GOT3 (cell line): Measurements from ENCODE around the gene DNAH17.

Experiments
- DNase-seq: peaks from one replicate; lab custom pipeline; 2025; ENCODE audit warnings: mixed read lengths; lab: John Stamatoyannopoulos, UW

The DNAH17 gene

DNA sequence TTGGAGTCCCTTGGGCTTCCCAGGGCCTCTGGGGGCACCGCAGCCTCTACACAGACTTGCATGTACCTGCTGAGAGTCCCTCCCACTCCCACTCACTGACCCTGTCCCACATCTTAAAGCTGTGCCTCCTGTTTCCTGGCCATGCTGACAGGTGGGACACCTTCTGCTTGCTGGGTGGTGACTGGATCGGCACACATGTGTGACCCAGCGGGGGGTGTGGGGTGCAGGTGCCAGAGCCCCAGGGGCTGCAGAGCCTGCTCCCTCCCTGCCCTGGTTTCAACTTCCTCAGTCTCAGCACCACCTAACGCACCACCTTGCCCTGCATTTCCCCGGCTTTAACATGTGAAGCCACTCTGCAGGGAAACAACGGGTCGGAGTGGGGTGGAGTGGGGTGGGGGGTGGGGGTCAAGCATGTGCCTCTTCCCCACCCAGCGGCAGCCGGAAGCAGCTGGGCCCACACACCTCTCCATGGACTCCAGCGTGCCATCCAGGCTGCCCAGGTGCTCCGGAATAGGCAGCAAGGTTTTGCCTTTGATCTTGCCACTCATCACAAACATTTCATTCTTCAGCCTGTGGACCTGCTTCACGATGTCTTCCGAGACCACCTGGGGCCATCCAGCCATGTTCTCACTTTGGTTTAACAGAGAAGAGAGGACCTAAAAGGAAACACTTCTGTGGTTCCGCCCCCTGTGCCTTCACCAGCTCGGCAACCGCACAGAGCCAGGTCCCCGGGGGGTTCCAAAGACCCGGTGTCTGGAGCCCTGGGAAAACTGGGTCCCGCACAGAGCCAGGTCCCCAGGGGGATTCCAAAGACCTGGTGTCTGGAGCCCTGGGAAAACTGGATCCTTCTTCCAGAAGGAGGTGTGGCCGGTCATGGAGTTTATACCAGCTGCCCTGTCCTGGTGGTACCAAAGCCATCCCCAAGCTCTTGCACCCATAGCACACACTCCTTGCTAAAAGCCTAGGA is 4.7 kb downstream of the DNAH17 start:
- DNase-seq, result no peak

DNA sequence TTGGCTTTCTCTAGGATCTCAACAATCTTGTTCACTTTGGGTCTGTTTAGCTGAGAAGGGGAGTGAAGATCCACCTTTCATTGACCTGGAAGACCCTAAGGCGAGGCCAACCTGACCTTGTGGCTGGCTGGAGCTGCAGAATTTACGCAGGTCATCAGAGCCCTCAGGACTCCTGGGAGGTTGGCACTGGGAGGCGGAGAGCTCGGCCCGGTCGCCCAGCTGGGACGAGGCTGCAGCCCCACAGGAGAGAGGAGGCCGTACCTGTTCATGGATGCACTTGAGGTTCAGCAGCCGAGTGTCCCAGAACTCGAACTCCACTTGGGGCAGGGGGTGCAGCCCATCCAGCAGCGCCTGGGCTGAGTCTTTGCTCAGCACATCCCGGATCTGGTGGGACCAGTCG is 5.9 kb downstream of the DNAH17 start:
- DNase-seq, result no peak

DNA sequence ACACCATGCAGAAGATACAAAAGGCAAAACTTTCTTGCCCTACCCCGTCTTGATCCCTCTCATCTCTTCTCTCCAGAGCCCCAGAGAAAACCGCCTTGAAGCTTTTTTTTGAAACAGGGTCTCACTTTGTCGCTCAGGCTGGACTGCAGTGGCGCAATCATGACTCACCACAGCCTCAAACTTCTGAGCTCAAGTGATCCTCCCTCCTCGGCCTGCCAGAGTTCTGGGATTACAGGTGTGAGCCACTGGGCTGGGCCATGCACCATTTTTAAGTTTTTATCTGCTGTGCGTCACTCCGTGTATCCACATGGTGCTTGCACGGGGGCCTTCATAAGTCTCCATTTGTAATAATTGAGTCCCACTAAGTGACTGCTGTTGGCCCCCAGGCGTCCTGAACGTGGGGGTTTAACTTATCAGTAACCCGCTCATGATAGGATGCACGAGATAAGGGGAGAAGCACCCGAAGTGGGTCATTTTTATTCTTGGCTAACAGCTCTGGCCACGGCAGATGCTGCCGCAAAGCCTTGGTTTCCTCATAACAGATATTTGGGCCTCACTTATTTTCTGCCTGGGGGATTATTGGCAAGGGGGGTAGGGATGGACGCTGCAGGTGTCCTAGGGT is 8.6 kb downstream of the DNAH17 start:
- DNase-seq, result no peak

DNA sequence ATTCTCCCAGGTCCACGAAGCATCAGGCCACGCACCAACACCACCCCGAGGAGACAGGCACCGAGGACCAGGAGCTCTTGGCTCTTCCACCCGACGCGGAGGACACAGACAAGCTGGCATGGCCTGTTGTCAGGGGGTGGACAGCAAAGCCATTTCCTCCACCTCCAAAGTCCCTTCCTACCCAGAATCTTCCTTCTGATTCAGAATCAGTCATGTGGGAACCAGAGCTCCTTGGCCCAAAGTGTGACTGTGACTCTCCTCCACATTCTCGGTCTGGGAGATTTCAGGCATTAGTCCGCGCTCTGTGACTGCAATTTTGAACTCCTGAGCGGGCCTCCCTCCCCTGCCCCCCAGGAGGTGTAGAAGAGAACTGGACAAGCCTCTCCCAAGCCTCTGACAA is 9.2 kb downstream of the DNAH17 start:
- DNase-seq, result no peak

DNA sequence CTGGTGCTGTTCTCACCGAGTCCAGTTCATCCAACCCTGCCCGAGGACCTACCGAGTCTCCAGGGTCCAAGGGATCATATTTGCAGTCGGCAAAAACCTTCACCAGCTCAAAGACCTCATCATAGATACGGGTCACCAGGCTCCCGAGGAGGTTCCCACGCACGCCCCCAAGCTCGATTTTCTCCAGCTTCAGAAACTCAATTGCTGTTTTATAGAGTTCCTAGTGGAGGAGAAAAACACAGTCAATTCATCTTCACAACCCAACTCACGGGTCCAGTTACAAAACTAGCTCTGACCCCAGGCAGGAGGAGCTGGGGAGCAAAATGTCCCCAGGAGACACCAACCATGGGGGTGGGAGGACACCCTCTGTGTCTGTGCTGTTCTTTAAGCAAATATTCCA is 10.2 kb downstream of the DNAH17 start:
- no peak for DNase-seq

DNA sequence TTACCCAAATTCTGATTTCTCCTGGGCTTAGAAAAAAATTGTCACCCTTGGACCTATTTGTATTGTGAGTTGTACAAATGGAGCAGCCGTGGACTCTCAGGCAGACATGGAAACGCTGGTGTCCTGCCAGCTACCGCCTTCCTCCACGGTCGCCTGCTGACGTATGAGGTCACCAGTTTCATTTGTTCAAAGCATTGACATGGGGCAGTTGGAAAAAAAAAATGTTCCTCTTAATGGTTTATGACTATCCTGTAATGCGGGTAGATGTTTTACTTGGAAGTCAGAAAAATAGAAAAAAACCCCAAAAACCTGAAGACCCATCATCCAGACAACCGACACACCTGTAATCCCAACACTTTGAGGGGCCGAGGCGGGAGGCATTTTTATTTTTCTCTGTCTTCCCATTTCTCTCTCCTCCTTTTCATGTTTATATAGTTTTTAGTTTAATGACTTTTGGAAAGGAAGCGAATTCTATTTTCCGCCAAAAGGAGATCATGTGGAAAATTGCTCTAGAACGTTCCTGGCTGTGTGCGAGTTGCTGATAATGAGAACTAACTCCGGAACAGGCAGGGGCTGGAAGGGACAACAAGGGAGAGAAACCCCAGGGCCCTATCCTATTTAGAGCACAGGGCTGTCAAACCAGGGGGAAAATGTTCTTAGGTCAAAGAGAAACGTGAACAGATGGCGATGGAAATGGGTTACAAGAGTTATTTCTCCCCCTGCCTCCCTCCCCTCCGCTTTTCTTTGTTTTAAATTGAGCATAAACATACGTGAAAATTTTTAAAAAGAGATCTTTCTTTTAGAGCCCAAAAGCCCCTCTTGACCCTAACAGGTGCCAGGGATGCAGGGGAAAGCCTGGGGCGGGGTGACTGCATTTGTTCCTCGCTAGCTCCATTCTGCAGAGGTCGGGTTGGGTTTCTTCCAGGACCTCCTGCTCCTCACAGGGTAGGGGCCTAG is 13.7 kb downstream of the DNAH17 start:
- DNase-seq, result no peak

DNA sequence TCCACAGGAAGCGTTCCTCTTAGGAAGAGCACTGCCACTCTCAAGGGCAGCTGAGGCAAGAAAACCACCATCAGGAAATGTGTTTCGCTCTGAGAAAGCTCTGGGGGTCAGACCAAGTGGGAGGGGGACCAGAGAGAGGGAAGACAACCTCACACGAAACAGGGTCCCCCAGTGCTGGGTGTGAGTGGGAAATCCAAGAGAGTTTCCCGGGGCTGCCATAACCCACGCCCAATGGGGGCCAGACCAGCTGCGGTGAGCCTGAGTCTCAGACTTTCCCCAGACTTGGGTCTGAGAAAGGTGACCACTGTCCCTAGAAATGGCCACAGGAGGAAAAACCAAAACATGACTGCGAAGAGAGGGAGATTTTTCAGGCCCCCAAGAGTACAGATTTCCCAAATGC is 14.5 kb downstream of the DNAH17 start:
- DNase-seq, result no peak

DNA sequence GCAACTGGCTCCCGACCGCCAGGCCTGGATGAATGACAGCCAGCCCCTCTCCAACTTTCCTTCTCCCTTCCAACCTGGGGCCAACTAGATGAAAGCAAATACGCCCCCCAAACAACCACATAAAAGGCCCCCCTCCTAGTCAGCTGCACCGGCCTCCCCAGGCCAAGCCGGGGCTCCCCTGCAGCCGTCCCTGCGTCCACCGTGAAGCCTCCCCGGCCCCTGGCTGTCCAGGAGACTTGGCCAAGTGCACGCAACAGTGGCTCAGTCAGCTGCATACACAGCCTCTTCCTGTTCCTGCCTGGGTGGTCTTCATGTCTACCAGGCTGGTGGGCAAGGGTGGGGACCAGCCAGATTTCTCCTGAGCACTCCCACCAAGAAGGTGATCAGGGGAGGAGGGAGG is 16.0 kb downstream of the DNAH17 start:
- DNase-seq, result no peak

DNA sequence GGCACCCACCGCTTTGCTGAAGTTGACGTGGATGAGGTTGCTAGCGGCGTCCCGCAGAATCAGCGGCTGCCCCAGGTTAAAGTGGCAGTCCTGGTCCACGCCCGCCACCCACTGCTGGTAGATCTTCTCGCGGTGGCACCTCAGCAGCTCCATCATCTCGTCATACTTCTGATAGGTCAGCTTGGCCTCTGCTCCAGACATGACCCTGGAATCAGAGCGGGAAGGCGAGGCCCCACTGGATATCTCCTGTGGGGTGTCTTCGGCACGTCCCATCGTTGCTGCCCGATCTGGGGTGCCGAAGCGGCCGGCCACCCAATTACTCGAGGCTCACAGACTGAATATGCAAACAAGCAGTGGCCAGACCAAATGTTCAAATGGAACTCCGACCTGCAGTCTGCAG is 16.5 kb downstream of the DNAH17 start:
- no peak for DNase-seq

DNA sequence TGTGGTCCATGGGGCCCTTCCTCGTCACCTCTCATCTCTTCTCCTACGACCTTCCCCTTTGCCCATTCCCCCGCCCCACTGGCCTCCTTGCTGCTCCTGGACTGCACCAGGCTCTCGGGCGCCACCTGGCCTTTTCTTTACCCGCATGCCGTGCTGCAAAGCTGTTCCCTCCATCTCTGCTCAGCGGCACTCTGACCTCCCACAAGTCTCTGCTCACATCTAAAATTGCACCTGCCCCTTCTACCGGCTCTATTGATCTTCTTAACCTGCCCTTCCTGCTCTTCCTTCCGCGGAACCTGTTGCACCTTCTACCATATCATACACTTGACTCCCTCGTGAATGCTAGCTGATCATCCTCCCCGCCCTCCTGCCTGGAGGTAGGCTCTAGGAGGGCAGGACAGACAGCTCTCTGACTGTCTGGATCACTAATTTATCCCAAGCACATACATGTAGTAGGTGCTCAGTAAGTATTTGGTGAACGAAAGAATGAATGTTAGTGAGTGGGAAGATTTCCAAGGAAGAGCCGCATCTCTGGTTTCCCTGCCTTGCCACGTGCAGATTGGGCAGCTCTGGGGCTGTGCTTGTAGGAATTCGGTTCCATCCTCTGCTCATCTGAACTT is 17.3 kb downstream of the DNAH17 start:
- no peak for DNase-seq

DNA sequence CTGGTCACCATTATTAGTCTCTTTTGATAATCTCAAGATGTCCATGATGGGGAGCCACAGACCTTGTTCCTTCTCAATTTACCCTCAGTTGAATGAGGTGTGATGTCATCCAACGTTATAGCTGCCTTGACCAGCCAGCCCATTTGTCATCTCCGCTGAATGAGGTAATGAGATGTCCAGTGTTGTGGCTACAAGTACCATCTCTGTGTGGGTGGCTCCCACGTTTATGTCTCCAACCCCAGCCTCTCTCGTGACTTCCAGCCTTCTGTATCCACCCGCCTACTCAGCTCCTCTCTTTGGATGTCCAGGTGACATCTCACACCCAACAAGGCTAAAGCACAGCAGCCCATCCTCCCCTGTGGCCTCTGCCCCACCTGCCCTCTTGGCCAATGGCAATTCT is 18.2 kb downstream of the DNAH17 start:
- DNase-seq, result no peak

DNA sequence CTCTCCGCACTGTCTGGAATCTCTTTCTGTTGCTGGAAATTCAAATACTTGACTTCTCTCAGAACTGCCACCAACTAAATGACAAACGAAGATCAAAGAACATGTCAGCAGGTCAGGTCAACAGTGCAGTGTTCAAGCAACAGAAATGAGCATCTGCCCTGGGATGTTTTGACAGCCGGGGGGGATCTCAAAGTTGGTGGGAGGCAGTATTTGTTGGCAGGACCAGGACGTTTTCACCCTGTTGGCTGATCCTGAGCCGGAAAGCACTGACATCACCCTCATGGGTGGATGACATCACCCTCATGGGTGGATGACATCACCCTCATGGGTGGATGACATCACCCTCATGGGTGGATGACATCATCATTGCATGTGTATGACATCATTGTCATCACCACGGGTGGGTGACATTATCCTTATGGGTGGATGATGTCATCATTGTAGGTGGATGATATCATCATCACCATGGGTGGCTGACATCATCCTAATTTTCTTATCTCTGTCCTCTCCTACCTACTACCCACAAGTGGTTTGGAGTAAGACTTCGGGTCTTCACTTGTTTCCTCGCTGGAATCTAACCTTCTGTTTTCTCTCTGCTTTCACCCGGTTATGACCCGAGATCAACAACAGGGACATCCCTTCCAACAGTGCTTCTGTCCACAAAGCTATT is 18.9 kb downstream of the DNAH17 start:
- no peak for DNase-seq

DNA sequence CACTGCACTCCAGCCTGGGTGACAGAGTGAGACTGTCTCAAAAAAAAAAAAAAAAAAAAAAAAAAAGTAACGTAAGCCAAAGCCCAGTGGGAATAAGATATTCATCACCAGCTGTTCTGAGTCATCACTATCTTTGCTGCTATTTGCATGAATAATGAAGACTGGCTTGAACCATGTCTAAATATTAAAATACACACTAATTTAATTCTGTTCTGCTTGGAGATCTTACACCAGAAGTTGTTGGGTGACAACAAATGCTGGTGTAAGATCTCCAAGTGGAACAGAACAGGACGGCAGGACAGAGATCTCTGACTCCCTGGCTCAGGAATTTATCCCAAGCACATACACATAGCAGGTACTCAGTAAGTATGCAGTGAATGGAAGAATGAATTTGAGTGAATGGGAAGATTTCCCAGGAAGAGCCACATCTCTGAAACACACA is 19.6 kb downstream of the DNAH17 start:
- no peak for DNase-seq

DNA sequence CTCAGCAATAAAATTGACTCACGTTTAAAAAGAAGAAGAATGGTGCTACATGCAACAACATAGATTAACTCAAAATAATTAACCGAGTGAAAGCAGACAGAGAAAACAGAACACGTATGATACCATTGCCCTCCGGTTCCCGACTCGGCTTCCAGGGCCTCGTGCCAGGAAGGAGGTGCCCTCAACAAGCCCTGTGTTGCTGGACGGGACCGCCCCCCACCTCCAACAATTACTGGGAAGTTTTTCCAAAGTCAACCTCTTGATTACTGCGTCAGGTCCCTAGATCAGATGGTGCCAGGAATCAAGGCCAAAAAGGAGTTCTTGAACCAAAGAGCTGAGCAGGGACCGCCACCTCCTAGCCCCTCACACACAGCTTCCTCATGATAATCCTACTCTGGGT is 20.4 kb downstream of the DNAH17 start:
- DNase-seq, result no peak

DNA sequence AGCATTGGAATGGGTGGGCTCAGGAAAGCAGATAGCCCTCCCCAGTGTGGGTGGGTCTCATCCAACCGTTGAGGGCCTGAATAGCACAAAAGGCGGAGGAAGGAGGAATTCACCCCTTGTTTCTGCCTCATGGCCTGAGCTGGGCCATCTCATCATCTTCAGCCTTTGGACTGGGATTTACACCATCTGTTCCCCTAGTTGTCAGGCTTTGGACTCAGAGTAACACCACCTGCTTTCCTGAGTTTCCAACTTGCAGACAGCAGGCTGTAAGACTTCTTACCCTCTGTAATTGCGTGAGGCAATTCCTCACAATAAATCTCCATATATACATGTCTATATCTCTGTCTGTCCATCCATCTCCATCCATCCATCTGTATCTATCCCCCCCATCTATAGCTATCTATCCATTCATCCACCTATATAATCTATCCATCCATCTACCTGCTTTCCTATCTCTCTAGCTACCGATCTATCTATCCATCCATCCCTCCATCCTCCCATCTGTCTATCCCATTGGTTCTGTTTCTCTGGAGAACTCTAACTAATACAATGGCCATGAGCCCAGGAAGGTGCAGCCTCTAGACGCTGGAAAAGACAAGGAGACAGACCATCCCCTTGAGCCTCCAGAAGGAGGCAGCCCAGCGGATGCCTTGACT is 21.3 kb downstream of the DNAH17 start:
- DNase-seq, result no peak

DNA sequence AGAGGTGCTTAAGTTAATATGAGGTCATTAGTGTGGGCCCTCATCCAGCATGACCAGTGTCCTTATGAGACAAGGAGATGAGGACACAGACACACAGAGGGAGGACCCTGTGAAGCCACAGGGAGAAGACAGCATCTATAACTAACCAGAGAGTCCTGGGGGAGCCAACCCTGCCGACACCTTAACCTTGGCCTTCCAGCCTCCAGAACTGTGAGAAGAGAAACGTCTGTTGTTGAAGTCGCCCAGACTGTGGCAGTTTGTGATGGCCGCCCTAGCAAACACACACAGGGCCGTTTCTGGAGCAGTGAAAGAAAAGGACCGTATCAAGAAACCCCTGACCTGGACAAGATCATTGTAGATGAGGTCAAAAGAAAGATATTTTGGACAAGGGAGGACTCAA is 26.7 kb downstream of the DNAH17 start:
- no peak for DNase-seq

DNA sequence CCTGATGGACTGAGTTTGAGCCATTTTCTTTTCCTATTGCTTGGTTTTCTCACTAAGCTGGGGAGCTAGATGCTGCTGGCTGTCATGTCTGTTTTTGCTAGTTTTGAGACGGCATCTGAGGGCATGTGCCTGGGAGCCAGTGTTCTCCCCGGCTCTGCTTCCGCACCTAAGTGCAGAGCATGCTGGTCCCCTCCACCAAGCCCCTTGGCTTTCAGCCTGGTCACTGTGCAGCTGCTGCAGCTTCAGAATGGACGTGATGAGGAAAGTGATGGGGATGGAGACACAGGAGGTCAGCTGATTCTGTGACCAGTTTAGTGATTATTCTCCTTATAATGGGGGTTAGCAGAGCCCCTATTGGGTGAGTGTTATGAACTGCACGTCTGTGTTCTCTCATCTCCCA is 28.5 kb downstream of the DNAH17 start:
- no peak for DNase-seq

DNA sequence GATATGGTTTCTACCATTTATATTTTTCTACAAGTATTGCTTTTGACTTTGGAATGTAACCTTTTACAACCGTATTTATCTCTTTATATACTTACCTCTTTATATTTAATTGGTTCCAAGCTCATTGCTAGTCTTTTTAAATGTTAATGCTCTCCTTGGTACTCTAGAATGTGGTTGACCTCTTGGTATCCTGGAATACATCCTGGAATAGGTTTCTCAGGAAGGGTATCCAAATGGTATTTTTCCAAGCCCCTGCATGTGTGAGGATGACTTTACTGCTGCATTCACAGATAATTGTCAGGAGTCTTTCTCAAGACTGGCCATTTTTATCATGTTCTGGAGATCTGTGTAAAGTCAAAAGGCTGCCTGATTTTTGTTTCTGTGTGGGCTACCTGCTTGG is 30.2 kb downstream of the DNAH17 start:
- no peak for DNase-seq

DNA sequence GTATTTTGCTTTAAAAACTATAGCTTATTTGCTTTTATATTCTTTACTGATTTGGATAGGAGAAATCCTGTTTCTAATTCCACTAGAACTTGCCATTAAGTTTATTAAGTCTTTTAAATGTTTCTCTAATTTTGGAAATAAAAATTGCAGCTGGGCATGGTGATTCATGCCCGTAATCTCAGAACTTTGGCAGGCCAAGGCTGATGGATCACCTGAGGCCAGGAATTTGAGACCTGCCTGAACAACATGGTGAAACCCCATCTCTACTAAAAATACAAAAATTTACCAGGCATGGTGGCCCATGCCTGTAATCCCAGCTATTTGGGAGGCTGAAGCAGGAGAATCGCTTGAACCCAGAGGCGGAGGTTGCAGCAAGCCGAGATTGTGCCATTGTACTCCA is 30.7 kb downstream of the DNAH17 start:
- DNase-seq, result no peak

DNA sequence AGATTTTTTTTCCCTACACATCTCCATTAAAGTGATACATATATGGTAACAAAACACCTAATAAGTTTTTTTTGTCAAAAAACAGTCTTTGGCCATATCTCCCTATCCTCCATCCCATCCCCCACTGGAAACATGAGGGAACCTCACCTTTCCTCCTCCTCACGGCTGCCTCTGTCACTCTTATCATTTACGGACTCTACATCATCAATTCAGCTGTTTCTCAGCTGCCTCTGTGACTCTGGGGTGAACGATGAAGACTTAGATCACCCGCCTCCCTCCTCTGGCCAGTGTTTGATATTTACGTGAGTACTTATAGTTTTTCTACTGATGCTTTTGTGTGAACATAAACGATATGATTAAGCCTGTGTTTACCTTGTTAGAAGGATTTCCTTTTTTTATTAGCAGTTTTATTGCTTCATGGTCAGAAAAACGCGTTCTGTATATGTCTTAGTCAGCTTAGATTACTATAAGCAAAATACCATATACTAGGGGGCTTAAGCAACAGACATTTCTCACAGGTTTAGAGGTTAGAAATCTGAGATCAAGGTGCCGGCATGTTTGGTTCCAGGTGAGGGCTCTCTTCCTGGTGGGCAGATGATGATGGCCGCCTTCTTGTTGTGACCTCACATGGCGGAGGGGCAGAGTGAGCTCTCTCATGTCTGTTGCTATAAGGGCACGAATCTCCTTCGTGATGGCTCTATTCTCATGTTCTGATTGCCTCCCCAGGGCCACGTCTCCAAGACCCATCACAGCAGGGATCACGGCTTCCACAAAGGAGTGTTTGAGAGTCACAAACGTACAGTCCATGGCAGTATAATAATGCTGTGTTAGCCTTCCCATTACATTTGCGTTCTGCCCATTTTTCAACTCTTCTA is 32.1 kb downstream of the DNAH17 start:
- DNase-seq, result no peak
